Measurements from ENCODE around the gene BOLL. TPM values are rescaled to one million over a fixed set of nuclear protein-coding genes. Genes with fewer than 3 reads are reported as not detected.
A peak's percentile ranks its signal among the peaks of the same experiment; 100 is the strongest.

Gene BOLL
- total RNA-seq, 2 donors from 2014 or later = not detected

GRCh38 chr2:197786010-197786877, 1.1 kb upstream of the BOLL start:
- Histone ChIP-seq H3K9me3 (no peaks in the 10 kb centered on the region), H3K4me1 (peaks cover 0 to 12% of the 10 kb centered on the region in 2 donors), H3K4me3 (peak overlapping the region; percentile 36 to 49), H3K27me3 (no peaks in the 10 kb centered on the region), H3K36me3 (no peaks in the 10 kb centered on the region), H3K27ac (no peak overlapping the region)
- no peak for DNase-seq (ENCODE audit: low spot score)
- peak; percentile 51 to 57 for TF ChIP-seq CTCF (IDR thresholded peaks at IDR 0.05)

- Histone ChIP-seq H3K27ac (no peak overlapping the region), H3K36me3 (no peaks in the 10 kb centered on the region), H3K27me3 (no peaks in the 10 kb centered on the region), H3K9me3 (no peaks in the 10 kb centered on the region), H3K4me1 (peaks cover 0 to 12% of the 10 kb centered on the region in 2 donors), H3K4me3 (no peak overlapping the region)
- DNase-seq (ENCODE audit: low spot score) = no peak
- TF ChIP-seq CTCF (IDR thresholded peaks at IDR 0.05) = no peak
Observed at GRCh38 chr2:197782126-197782525, 3.0 kb downstream of the BOLL start.

GRCh38 chr2:197779261-197779660, 5.9 kb downstream of the BOLL start:
- no peak for DNase-seq (ENCODE audit: low spot score)
- H3K4me3 ChIP-seq = no peak overlapping the region
- no peaks in the 10 kb centered on the region for H3K36me3 ChIP-seq
- no peaks in the 10 kb centered on the region for H3K27me3 ChIP-seq
- H3K9me3 ChIP-seq = no peaks in the 10 kb centered on the region
- no peaks in the 10 kb centered on the region for H3K4me1 ChIP-seq
- no peak overlapping the region for H3K27ac ChIP-seq
- TF ChIP-seq CTCF (IDR thresholded peaks at IDR 0.05) = no peak

GRCh38 chr2:197777823-197778407, 7.2 kb downstream of the BOLL start:
- Histone ChIP-seq H3K27ac (no peak overlapping the region), H3K4me1 (no peaks in the 10 kb centered on the region), H3K4me3 (no peak overlapping the region), H3K27me3 (no peaks in the 10 kb centered on the region), H3K36me3 (no peaks in the 10 kb centered on the region), H3K9me3 (no peaks in the 10 kb centered on the region)
- peak; percentile 62 to 79 for TF ChIP-seq CTCF (IDR thresholded peaks at IDR 0.05)
- DNase-seq (ENCODE audit: low spot score) = no peak

- no peaks in the 10 kb centered on the region for H3K27me3 ChIP-seq
- TF ChIP-seq CTCF (IDR thresholded peaks at IDR 0.05) = no peak
- H3K4me3 ChIP-seq = no peak overlapping the region
- H3K27ac ChIP-seq = no peak overlapping the region
- H3K9me3 ChIP-seq = peaks cover 0 to 18% of the 10 kb centered on the region in 2 donors
- no peak for DNase-seq (ENCODE audit: low spot score)
- no peaks in the 10 kb centered on the region for H3K4me1 ChIP-seq
- no peaks in the 10 kb centered on the region for H3K36me3 ChIP-seq
Observed at GRCh38 chr2:197760293-197760657, 24.8 kb downstream of the BOLL start.

All from right atrium auricular region (tissue), 2 donors.